GM19328 (cell line): Measurements from ENCODE around the gene CACNA2D3.

Source experiments
- ATAC-seq: cut with Tn5 transposase; IDR thresholded peaks from one replicate; pipeline ENCODE4 v1.9.1; 2021; ENCODE audit warnings: mild to moderate bottlenecking, moderate library complexity; ENCODE audit not compliant: unreplicated experiment

The CACNA2D3 gene

DNA sequence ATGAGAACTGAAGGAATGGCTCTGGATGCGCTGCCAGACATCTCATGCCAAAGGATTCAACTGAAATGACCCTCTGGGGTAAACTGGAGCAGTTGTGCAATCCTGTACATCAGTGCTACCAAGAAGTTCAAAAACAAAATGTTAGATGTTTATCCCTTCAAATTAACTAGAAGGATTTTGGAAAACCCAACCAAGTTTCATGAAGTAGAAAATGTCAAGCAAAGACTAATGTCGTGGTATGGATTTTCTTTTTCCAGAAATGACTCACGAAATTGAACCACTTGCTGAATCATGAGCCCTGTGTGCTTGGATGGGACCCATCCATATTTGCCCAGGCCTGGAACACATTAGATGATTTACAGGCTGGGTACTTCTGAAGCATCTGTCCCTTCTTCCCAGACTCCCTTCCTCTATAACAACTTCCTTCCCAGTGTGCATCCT lies 703.9 kb downstream of the CACNA2D3 start:
- no peak for ATAC-seq

DNA sequence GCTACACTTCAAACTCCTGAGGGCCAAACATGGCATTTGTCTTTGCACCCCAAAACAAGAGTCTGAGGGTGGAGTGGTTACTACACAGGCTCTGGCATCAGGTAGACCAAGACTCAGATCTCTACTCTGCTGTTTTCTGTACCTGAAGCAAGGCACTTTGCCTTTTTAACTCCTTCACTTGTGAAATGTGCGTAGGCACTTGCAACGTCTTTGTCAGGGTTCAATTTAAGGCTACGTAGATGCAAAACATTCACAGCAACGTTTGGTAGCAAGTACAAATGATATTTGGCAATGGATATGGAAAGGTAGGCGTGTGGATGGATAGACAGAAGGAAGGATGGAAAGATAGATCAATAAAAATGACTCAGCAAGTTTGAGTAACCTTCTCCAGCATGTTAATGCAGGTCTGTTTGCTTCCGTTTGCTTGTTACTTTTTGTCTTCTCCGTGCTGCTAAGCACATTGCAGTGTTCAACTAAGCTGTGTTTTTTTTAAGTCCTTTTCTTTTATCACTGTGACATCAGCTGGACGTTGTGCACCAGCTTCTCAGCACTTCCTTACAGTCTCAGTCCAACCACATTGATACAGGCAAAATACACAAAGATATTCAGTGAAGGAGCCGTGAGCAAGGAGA lies 704.8 kb downstream of the CACNA2D3 start:
- no peak for ATAC-seq

DNA sequence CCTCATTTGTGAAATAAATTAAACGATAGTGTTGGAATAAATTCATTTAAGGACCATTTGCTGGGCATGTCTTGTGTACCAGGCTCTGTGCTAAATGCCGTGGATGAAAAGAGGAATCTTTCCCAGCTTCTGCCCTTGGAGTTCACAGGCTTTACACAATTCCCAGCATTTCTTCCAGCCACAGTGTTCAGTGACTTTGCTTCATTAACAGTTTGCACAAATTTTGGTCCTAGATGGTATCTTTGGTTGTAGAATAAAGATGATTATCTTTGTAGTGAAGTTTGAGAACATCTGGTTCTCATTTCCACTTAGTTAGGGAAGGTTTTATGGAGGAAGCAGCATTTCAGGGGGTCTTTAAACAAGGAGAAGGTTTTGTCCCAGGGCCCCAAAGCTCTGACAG lies 705.4 kb downstream of the CACNA2D3 start:
- ATAC-seq: no peak

GRCh38 chr3:54830658-54831057 lies 708.3 kb downstream of the CACNA2D3 start:
- ATAC-seq: no peak

- ATAC-seq: no peak
These were observed 708.8 kb downstream of the CACNA2D3 start for GRCh38 chr3:54831112-54831511.

DNA sequence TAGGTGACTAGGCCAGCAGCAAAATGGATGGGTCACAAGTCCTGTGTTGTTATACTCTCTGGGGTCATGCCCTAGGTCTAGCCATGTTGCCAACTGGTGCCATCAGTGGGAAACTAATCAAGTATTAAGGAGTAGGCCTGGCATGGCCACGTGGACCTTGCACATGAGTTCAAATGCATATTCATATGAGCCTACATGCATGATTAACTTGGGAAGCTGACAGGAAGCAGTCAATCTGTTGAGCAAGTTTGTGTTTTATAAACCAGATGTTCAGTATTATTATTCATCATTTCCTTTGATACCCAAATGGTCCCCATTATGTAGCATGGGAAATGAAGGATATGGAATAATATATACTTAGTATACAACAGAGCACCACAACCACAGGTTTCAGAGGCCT lies 710.5 kb downstream of the CACNA2D3 start:
- ATAC-seq: no peak

GRCh38 chr3:54835701-54836100 lies 713.3 kb downstream of the CACNA2D3 start:
- no peak for ATAC-seq

GRCh38 chr3:54836871-54837270 lies 714.5 kb downstream of the CACNA2D3 start:
- ATAC-seq: no peak

GRCh38 chr3:54837964-54838363 lies 715.6 kb downstream of the CACNA2D3 start:
- no peak for ATAC-seq

GRCh38 chr3:54841471-54841870 lies 719.1 kb downstream of the CACNA2D3 start:
- no peak for ATAC-seq

DNA sequence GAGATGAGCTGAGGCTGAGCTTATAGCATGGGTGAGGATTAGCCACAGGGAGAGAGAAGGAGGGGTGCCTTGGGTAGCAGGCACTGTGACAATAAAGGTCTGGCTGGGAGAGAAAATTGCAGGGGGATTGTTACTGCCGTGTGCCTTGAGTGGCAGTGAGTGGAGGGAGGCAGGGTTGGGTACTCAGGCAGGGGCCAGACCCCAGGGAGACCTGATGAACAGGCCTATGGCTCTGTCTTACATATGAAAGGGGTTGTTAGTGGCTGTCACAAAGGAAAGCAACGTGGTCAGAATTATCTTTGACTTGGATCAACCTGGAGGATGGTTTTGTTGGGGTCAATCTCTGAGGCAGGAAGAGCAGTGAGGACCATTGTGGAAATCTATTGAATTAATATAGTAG lies 721.0 kb downstream of the CACNA2D3 start:
- ATAC-seq: no peak

DNA sequence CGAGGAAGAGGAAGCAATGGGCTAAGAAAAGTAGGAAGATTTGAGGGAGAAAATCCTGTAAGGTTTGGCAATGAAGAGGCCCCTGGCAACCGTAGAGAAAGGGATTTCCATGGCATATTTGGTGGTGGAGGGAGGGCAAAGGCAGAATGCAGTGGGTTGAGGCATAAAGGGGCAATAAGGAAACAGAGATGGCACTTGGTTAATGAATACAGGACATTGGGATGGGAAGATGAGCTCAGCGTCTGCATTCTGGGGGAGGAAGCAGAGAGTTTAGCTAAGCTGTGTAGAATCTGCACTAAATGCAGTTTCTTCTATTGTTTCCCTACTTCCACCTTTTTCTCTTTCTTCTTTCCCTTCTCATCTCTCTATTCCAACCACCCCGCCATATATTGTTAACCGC lies 721.9 kb downstream of the CACNA2D3 start:
- ATAC-seq: no peak

DNA sequence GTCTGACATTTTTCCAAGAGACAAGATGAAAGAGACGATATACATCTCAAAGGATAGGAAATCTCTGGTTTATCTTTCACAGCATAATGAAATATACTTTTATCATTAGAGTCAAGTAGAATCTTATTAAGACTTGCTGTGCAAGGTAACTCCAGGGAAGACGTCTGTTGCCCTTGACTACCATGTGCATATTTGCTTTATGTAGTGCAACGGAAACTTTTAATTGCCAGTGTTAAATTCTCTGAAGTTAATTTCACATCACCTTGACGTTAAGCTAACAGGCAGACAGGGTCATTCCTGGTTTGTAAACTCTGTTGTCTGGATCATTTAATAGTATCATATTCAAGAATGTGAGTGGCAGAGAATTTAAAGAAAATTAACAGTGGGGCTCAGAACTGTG lies 722.7 kb downstream of the CACNA2D3 start:
- ATAC-seq: no peak

- ATAC-seq: no peak
These were observed 723.2 kb downstream of the CACNA2D3 start for GRCh38 chr3:54845551-54845950.

DNA sequence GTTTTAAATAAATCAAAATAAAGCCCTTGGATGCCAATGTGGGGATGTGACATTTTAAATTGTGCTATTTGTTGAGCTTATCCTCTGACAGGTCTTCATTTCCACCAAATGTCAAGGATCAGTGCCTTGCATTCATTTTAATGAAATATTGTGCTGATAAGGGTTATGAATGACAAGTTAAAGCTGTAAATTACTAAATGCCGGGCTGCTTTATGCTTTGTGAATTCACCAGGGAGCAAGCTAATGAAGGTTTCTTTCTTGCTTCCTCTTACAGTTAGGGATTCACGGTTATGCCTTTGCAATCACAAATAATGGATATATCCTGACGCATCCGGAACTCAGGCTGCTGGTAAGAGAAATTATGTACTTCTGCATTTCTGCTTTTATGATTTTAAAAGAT lies 723.8 kb downstream of the CACNA2D3 start:
- ATAC-seq: no peak

GRCh38 chr3:54847361-54847760 lies 725.0 kb downstream of the CACNA2D3 start:
- no peak for ATAC-seq

GRCh38 chr3:54849360-54849759 lies 727.0 kb downstream of the CACNA2D3 start:
- ATAC-seq: no peak

- no peak for ATAC-seq
These were observed 728.2 kb downstream of the CACNA2D3 start for GRCh38 chr3:54850484-54851018.

DNA sequence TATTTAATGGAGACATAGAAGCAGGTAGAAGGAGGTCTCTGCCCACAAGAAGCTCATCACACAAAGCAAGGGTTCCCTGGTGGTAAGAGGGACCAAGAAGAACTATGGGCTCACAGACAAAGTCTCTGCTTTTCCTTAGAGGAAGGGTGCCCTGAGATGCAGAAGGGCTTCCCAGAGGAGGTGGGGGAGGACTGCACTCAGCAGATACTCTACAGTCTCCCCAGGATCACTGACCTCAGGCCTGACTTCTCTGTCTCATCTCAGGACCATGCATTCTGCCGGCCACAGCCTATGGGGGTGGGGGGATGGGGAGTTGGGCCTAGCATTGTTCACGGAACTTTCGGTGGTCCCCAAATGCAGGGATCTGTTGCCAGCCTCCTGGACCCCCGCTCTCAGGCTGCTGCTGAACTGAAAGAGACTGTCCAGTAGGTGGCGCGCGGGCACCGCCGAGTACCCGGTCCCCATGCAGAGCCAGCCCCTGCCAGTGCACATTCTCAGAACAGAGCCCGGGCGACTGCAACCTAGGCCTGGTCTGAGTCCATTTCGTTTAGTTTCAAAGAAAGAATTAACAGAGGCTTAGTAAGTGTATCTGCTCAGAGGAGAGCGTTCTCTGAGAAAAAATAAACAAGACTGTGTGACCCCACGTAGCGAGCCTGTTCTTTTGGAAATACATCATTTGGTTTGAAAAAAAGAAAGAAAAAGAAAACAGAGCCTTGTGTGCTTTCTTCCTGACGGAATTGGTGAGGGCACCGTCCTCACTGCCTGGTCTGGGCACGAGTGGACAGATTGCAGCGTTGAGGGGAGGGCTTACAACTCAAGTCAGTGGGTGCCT lies 731.4 kb downstream of the CACNA2D3 start:
- peak; percentile 72 for ATAC-seq

GRCh38 chr3:54856271-54856670 lies 733.9 kb downstream of the CACNA2D3 start:
- ATAC-seq: no peak

DNA sequence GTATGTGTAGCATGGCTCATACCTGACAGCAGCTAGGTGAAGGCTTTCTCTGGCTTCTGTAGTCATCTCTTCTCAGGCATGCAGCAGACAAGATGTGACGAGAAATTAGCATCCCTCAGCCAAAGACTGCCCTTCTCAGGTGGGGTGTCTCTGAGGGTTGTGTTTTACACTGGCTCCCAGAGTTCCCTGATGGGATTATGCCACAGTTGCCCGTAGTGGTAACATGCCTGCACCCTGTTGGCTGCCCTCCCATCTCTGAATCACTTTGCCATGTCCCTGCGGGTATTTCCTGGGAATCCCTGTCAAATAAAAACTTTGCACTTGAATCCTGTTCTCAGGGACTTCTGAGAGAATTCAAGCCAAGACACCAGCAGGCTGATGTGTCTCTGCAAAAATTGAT lies 735.0 kb downstream of the CACNA2D3 start:
- no peak for ATAC-seq

DNA sequence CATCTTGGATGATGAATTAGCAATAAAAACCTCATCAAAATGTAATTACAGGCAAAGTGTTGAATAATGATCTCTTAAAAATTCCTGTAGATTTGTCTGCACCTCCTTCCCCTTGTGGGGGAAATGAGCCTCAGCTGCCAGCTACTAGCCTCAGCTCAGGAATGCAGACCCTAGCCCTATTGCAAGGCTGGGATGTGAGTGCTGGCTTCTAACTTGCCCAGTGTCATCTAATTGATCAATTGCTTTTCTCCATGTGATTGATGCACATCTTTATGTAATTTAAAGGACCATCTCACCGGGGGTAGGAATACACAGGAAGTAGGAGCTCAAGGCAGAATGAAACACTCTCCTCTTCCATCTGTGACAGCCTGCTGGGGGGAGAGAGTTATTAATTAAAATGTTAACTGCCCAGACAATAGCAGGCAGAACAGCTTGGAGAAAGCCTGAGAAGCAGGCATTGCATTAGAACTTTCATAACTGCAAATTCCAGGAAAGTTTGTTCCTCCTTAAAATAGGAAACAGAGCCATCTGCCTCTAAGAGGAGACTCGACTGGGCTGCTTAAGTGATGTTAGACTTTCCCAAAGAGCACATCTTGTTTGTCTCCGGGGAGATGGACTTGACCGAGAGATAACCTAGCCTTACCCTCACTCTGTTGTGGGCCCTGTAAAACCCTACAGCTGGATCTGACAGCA lies 735.9 kb downstream of the CACNA2D3 start:
- no peak for ATAC-seq
